Adrenal gland (tissue), 12 donors: ENCODE data around the gene PSMB11. TPM values are rescaled to one million over a fixed set of nuclear protein-coding genes. Genes with fewer than 3 reads are reported as not detected.

Experiments
- DNase-seq, 7 donors: peaks; one replicate each; pipeline ENCODE4 v3.0.0-alpha.2; 2019 to 2020
- H3K27ac ChIP-seq, 5 donors: fragments of 200-600 bp; sonication (generic) in 4 of 5; 1 replicate in 3 of 5; 2 replicates in 2 of 5; pipeline versions ENCODE4 v1.5.1 to v1.8.0; 2016 to 2020; ENCODE audit warnings: mild to moderate bottlenecking in 1 of 5
- H3K27me3 ChIP-seq: fragments of 200-600 bp; 2 replicates; pipeline ENCODE4 v1.8.0; 2021
- H3K36me3 ChIP-seq, 2 donors: fragments of 200-600 bp; replicated peaks in 1 of 2; 1 replicate in 1 of 2; 2 replicates in 1 of 2; pipeline versions ENCODE4 v1.5.1 to v1.8.0; 2018 to 2022
- H3K4me1 ChIP-seq, 2 donors: fragments of 200-600 bp; replicated peaks in 1 of 2; 1 replicate in 1 of 2; 2 replicates in 1 of 2; pipeline versions ENCODE4 v1.5.1 to v1.8.0; 2018 to 2021
- H3K4me3 ChIP-seq, 4 donors: fragments of 200-600 bp; sonication (generic) in 3 of 4; one replicate each; pipeline ENCODE4 v1.5.1; 2016 to 2018
- H3K9me3 ChIP-seq, 3 donors: fragments of 200-600 bp; sonication (generic) in 1 of 3; replicated peaks in 1 of 3; 1 replicate in 2 of 3; 2 replicates in 1 of 3; pipeline versions ENCODE4 v1.5.1 to v1.8.0; 2016 to 2021
- POLR2A ChIP-seq, 2 donors: fragments of 450-650 bp; IDR thresholded peaks; one replicate each; pipeline ENCODE4 v1.6.1; 2017; ENCODE audit warnings: antibody characterized with exemption in 2 of 2, mild to moderate bottlenecking in 2 of 2, moderate library complexity in 1 of 2
- WGBS, 4 donors: extraction: QIAGEN DNeasy Blood & Tissue Kit in 2 of 4; methylation state at CpG; one replicate each; pipeline versions ENCODE4 v1.1.5 to v1.1.7; 2013 to 2017; 5-methylcytosine and 5-hydroxymethylcytosine counted together
- intact Hi-C, 2 donors: fragments of 100-400 bp; cut with DNase I; formaldehyde crosslinking; loops; one replicate each; pipeline versions ENCODE4 v1.14.1 to v1.15.0; 2022 to 2023
- polyA plus RNA-seq, 3 donors: library from polyadenylated mRNA; stranded (reverse); fragments of 200-250 nt in 2 of 3; fragments of 350-450 nt in 1 of 3; fragmentation: Illumina TruSeq in 1 of 3; extraction: RNeasy Lipid Tissue Mini Kit (QIAGEN cat#74804) in 1 of 3; gene quantifications; one replicate each; pipeline ENCODE4 v1.2.3, GENCODE V29; 2013 to 2014
- total RNA-seq, 9 donors: library from RNA; depleted of rRNA in 4 of 9; stranded (reverse); fragments of >200 nt in 4 of 9; fragments of 120-200 nt in 1 of 9; fragmentation: NEBNext Ultra II Directional in 1 of 9; extraction: Animal tissue kit (Norgen Biotek cat#: 25700) in 1 of 9; gene quantifications; one replicate each; pipeline versions ENCODE4 v1.1.0 to v1.2.4, GENCODE V29; 2013 to 2023
- TF ChIP-seq, protein P1 (sequence below), 6 experiments: fragments of 450-650 bp in 4 of 6; fragments of 200-600 bp in 2 of 6; sonication (generic) in 1 of 6; IDR thresholded peaks; 1 replicate in 5 of 6; 2 replicates in 1 of 6; pipeline versions ENCODE4 v1.5.1 to v1.8.0; 2016 to 2021; ENCODE audit warnings: antibody characterized with exemption in 6 of 6, mild to moderate bottlenecking in 2 of 6, moderate library complexity in 1 of 6
- donor health status: healthy with polysubstance abuse.
- donor health status: Bipolar disorder and iron deficiency.
- donor health status: DM: yes; HTN: yes; CAD: no.
- donor health status: DM: no; HTN: no; CAD: no.
- donor health status: DM: no; HTN: no; CAD: no.
- donor health status: DM: yes; HTN: yes; CAD: no.

The PSMB11 gene
- total and polyA plus RNA-seq, 12 donors, result 0.17 TPM; not detected in 11

DNA sequence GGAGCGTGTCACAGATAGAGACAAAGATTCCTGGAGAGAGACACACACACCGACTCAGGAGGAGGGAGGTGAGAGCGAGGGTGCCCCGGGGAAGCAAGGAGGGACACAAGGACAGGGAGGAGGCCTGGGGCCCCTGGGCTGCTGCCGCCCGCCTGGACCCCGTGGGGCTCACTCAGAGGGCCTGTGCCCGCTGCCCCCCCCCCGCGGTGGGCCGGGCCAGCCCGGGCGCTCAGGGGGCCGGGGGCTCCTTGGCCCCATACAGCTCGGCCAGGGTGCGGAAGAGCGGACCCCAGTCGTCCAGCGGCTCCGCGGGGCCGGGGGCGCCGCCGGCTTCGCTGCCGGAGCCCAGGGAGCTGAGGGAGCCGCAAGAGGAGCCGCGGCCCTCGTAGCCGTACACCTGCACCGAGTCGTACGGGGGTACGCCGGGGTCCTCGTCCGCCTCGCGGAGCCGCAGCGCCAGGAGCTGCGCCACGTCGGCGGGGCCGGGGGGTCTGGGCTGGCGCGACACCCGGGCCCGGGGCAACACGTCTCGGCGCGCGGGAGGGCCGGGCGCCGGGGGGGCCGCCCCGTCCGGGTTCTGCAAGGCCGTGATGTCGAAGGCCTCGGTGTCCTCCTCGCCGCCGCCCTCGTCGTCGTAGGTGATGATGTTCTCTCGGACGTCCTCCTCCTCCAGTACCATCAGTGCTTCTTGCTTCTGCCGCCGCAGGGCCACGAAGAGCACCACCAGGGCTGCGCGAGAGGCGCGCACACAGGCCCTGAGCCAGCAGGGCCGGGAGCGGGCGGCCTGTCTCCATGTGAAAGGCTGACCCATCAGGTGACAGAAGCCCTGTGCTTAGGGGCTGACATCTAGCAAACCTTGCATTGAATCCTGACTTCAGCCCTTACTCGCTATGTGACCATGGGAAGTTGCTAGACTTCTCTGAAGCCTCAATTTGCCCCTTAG is 6.0 kb downstream of the PSMB11 start:
- 72 to 90% (median 77%) methylated on average over 15 to 85 of the region's 85 CpGs for WGBS, 4 donors
- intact Hi-C loops, result no loop called here
- no peaks in the 10 kb centered on the region for H3K27me3 ChIP-seq
- no peak overlapping the region for H3K4me3 ChIP-seq
- no peaks in the 10 kb centered on the region for H3K9me3 ChIP-seq
- DNase-seq, result no peak
- no peaks in the 10 kb centered on the region for H3K36me3 ChIP-seq
- no peak overlapping the region for H3K27ac ChIP-seq
- H3K4me1 ChIP-seq, result no peaks in the 10 kb centered on the region
- TF ChIP-seq POLR2A (IDR thresholded peaks at IDR 0.05), result no peak
- TF ChIP-seq, protein P1, sequence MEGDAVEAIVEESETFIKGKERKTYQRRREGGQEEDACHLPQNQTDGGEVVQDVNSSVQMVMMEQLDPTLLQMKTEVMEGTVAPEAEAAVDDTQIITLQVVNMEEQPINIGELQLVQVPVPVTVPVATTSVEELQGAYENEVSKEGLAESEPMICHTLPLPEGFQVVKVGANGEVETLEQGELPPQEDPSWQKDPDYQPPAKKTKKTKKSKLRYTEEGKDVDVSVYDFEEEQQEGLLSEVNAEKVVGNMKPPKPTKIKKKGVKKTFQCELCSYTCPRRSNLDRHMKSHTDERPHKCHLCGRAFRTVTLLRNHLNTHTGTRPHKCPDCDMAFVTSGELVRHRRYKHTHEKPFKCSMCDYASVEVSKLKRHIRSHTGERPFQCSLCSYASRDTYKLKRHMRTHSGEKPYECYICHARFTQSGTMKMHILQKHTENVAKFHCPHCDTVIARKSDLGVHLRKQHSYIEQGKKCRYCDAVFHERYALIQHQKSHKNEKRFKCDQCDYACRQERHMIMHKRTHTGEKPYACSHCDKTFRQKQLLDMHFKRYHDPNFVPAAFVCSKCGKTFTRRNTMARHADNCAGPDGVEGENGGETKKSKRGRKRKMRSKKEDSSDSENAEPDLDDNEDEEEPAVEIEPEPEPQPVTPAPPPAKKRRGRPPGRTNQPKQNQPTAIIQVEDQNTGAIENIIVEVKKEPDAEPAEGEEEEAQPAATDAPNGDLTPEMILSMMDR (IDR thresholded peaks at IDR 0.05), result no peak

DNA sequence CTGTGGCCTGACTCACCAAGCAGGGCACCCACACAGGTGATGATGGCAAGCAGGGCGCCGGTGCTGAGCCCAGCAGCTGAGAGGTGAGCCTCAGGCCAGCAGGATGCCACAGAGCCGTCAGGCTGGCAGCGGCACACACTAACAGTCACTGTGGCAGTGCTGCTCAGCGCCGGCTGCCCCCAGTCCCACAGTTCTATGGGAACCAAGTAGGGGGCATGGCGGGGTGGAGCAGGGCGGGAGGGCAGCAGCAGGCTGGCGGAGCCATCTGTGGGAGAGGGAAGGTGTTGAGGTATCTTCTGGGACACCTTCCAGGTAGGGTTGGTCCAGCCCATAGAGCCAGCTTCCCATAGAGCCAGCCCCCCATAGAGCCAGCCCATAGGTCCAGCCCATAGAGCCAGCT is 7.0 kb downstream of the PSMB11 start:
- H3K4me3 ChIP-seq, result no peak overlapping the region
- DNase-seq, result no peak
- intact Hi-C loops, result no loop called here
- WGBS, 4 donors, result 94 to 100% (median 97%) methylated on average over 1 to 9 of the region's 9 CpGs
- no peaks in the 10 kb centered on the region for H3K27me3 ChIP-seq
- TF ChIP-seq POLR2A (IDR thresholded peaks at IDR 0.05), result no peak
- TF ChIP-seq, protein P1 (IDR thresholded peaks at IDR 0.05), result no peak
- H3K4me1 ChIP-seq, result no peaks in the 10 kb centered on the region
- H3K36me3 ChIP-seq, result no peaks in the 10 kb centered on the region
- no peak overlapping the region for H3K27ac ChIP-seq
- no peaks in the 10 kb centered on the region for H3K9me3 ChIP-seq

DNA sequence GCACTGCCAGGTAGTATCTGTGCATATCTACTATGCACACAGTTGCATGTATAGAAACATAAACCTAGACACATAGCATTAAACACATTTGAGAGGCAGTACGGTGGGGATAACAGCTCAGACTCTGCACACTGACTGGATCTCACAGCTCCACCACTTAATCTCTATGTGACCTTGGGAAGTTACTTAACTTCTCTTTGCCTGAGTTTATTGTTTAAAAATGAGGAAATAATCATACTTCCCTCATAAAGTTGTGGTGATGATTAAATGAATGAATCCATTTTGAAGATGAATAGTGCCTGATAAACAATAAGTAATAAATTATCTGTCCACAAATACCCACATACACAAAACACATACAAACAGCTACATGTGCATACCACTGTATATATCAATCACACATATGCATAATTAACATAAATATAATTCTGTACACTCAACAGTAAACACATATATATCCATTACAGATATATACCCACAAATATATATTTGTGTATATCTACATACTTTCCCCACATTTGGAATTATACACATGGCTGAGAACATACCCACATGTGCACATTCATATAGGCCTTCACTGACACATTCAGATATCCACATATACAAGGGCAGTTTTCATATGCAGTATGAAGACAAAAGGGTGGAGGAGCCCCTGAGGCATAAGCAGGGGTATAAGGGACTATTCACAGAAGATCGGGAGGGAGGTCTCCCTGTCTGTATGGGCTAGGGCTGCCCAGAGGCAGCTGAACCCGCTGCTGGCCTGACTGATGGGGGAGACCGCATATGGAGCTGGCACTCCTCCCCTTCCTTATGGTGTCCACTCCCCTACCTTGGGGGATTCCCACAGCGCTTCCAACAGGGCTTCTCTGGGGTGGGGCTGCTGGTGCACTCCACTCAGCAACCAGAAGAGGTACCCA is 9.4 kb downstream of the PSMB11 start:
- Histone ChIP-seq H3K27me3 (no peaks in the 10 kb centered on the region), H3K4me1 (peaks cover 3 to 5% of the 10 kb centered on the region in 2 donors), H3K36me3 (no peaks in the 10 kb centered on the region), H3K9me3 (no peaks in the 10 kb centered on the region), H3K4me3 (no peak overlapping the region), H3K27ac (no peak overlapping the region)
- intact Hi-C loops, result no loop called here
- 79 to 87% (median 83%) methylated on average over 4 to 5 of the region's 5 CpGs for WGBS, 4 donors
- no peak for DNase-seq
- TF ChIP-seq POLR2A (IDR thresholded peaks at IDR 0.05), result no peak

DNA sequence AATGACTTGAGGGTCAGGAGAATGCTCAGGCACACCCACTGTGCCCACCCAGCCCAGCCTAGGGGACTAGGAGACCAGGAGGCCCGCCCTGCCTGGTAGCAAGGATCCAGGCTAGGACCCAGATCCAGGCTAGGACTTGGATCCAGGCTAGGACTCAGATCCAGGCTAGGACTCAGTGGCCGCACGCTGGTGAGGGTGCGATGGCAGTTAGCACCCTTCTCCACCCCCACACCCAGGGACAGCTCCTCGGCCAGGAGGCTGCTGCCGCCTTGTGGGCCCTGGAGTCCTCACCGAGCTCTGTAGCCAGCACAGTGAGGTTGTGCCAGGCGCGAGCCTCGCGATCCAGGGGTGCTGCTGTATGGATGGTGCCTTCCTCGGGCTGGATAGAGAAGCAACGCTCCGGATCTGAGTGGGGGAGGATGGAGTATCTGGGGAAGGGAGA is 10.2 kb downstream of the PSMB11 start:
- intact Hi-C loops, result no loop called here
- H3K4me3 ChIP-seq, result no peak overlapping the region
- DNase-seq, result no peak
- no peak overlapping the region for H3K27ac ChIP-seq
- H3K36me3 ChIP-seq, result no peaks in the 10 kb centered on the region
- TF ChIP-seq, protein P1 (IDR thresholded peaks at IDR 0.05), result peak in 1 of 6 experiments; percentile 6
- no peak for TF ChIP-seq POLR2A (IDR thresholded peaks at IDR 0.05)
- no peaks in the 10 kb centered on the region for H3K27me3 ChIP-seq
- 71 to 95% (median 82%) methylated on average over 4 to 14 of the region's 14 CpGs for WGBS, 4 donors
- H3K9me3 ChIP-seq, result no peaks in the 10 kb centered on the region
- peaks cover 8 to 13% of the 10 kb centered on the region in 2 donors for H3K4me1 ChIP-seq
